Hepatic stellate cell (primary cell): Measurements from ENCODE around the gene EPB41L3.
"Not testable (repeated sequence)": the region's sequence is repeated elsewhere in the genome, so short reads cannot be mapped to it uniquely, and the experiment has no call there.

Experiments
- DNase-seq: peaks from one replicate; pipeline ENCODE4 v3.0.0; 2011; ENCODE audit warnings: low spot score

The EPB41L3 gene

GRCh38 chr18:5530629-5531178 lies 13.1 kb downstream of the EPB41L3 start:
- DNase-seq = no peak

GRCh38 chr18:5529471-5529870 lies 14.3 kb downstream of the EPB41L3 start:
- no peak for DNase-seq

GRCh38 chr18:5527603-5528002 lies 16.2 kb downstream of the EPB41L3 start:
- DNase-seq = no peak

- DNase-seq = no peak
These were observed 19.1 kb downstream of the EPB41L3 start for GRCh38 chr18:5524660-5525059.

- DNase-seq = no peak
These were observed 22.8 kb downstream of the EPB41L3 start for GRCh38 chr18:5521000-5521399.

GRCh38 chr18:5520464-5520863 lies 23.3 kb downstream of the EPB41L3 start:
- DNase-seq = no peak

- no peak for DNase-seq
These were observed 24.1 kb downstream of the EPB41L3 start for GRCh38 chr18:5519448-5520298.

GRCh38 chr18:5518899-5519371 lies 24.9 kb downstream of the EPB41L3 start:
- no peak for DNase-seq

- DNase-seq = no peak
These were observed 25.5 kb downstream of the EPB41L3 start for GRCh38 chr18:5518179-5518770.

- DNase-seq = no peak
These were observed 27.0 kb downstream of the EPB41L3 start for GRCh38 chr18:5516841-5517240.

- DNase-seq = no peak
These were observed 28.6 kb downstream of the EPB41L3 start for GRCh38 chr18:5515011-5515784.

- DNase-seq = no peak
These were observed 29.9 kb downstream of the EPB41L3 start for GRCh38 chr18:5513947-5514346.

- no peak for DNase-seq
These were observed 31.6 kb downstream of the EPB41L3 start for GRCh38 chr18:5512176-5512575.

GRCh38 chr18:5511541-5511940 lies 32.3 kb downstream of the EPB41L3 start:
- DNase-seq = not testable (repeated sequence)

- DNase-seq = no peak
These were observed 33.5 kb downstream of the EPB41L3 start for GRCh38 chr18:5510135-5510846.

- DNase-seq = no peak
These were observed 35.0 kb downstream of the EPB41L3 start for GRCh38 chr18:5508821-5509220.

- no peak for DNase-seq
These were observed 36.0 kb downstream of the EPB41L3 start for GRCh38 chr18:5507756-5508155.

GRCh38 chr18:5506174-5506573 lies 37.6 kb downstream of the EPB41L3 start:
- DNase-seq = no peak

GRCh38 chr18:5503740-5504139 lies 40.1 kb downstream of the EPB41L3 start:
- no peak for DNase-seq

- no peak for DNase-seq
These were observed 43.4 kb downstream of the EPB41L3 start for GRCh38 chr18:5500158-5500939.

GRCh38 chr18:5498452-5498851 lies 45.3 kb downstream of the EPB41L3 start:
- no peak for DNase-seq
